NCI-H1092 treated with DMSO at 0.1 percent for 48 hours (cell line): ENCODE data around the gene ADAMTS12.
"Not testable (repeated sequence)": the region's sequence is repeated elsewhere in the genome, so short reads cannot be mapped to it uniquely, and the experiment has no call there.

Experiments
- DNase-seq: peaks from one replicate; lab custom pipeline; 2025; lab: John Stamatoyannopoulos, UW

Gene ADAMTS12

DNA sequence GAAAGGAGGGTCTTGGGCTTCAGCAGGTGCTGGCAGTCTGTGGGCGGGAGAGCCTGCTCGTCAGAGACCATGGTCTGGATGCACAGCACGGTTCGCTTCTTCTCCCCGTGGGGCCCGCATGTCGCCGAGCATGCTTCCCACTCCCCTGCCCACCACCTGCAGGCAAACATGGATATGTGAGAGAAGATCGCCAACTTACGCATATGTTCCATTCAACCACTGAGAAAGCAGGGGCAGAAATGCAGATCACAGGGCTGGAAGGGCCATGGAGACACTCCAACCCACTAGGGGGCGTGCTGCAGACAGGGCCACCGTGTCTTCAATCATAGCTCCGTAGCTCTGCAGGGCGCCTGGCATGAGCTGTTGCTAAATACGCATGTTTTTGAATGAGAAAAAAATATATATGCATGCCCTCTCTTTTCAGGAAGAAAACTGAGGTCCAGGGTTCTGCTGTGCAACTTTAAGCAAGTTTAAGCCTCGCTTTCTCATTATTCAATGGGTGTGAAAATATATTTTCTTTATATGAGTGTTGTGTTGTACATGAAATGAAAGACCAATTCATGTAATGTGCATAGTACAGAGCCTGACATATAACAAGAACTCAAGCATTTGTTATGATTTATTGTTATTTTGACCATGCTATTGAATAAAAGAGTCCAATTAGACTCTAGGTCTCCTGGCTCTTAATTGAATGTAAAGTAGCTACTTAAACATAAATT is 303.0 kb downstream of the ADAMTS12 start:
- no peak for DNase-seq

DNA sequence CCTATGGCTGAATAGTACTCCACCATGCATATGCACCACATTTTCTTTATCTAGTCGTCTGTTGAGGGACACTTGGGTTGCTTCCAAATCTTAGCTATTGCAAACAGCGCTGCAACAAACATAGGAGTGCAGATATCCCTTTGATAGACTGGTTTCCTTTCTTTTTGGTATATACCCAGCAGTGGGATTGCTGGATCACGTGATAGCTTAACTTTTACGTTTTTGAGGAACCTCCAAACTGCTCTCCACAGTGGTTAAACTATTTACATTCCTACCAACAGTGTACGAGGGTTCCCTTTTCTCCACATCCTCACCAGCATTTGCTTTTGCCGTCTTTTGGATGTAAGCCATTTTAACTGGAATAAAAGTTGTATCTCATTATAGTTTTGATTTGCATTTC is 308.5 kb downstream of the ADAMTS12 start:
- no peak for DNase-seq

DNA sequence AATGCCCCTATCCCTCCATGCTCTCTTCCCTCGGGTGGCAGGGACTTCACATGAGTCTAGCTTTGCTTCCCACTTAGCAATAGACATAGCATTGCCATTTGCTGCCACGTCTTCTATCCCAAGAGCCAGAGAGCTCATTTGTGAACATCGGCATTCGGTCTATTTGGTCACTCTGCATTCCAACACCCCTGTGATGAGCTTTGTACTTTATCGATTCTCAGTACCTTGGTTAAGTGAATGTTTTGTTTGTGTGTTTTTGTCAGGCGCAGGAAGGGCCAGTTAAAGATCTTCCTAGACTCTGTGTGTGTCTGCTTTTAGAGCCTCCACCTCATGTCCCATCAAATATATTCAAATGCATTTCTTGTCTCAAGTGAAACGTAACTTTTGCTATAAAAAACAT is 309.4 kb downstream of the ADAMTS12 start:
- no peak for DNase-seq

DNA sequence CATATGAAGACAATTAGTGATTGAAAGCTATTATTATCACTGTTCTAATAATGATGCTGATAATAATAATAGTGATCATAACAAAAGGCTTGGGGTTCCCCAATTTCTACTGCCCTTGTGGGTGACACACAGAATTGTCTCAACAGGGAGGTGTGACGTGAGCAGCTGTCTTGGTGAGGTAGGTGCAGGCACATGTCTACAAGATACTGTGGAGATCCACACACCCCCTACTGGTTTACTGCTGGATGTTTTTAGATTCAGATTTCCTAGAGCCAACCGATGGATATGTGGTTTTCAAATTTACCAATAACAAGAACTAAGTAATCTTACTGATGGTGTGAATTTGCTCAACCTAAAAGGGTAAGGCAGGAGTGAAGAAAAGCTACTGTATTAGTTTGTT is 312.0 kb downstream of the ADAMTS12 start:
- DNase-seq = no peak

DNA sequence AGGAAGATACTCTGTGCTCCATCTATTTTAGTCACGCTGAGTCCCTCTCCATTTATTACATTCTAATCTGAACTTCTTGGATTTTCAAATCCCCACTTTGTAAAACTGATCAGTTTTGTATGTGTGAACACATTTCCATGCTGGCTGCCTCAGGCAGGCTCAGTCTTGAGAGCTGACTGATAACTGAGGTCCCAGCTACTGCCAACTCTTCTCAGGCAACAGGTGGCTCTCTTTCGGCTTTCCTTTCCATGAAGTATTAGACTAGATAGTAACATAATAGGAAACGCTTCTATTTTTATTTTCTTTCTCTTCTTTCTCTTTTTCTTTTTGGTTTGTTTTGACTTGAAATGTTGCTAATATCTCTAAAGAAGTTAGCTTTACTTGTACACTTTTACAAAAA is 312.6 kb downstream of the ADAMTS12 start:
- no peak for DNase-seq

DNA sequence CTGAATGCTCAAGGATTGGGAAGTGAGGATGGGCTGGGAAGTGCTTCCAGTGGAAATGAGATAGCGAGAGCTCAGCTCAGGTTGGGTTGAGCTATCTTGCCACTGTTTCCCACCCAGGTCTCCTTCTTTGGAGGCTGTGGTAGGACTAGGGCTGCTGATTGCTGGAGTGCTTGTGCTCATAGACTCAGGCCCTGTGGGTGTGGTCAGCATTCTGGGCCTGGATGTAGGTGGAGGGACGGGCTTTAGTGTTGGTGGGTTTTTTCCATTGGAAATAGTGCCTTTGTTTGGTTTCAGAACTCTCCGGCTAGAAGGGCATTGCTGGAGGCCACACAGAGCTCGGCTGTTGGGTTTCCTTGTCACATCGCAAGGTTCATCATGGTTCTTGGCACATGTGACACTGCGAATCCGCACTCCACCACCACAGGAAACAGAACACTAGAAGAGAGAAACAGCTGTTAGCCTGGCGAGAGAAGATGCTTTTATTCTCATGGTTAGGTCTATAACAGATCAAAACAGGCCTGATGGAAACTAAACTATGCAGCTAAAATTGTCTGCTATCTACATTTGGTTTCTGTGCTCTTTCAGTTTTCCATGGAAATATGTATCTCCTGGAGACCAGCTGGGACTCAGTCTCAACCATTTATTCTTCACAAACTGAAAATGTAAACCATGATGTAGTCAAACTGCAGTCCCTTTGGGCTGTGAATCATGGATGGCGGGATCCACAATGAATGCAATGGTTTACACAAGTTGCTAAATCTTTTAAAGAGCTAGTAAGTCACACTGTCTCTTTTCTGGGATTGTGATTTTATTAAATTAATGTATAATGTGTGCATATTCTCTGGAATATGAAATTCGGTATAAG is 314.8 kb downstream of the ADAMTS12 start:
- DNase-seq = no peak

DNA sequence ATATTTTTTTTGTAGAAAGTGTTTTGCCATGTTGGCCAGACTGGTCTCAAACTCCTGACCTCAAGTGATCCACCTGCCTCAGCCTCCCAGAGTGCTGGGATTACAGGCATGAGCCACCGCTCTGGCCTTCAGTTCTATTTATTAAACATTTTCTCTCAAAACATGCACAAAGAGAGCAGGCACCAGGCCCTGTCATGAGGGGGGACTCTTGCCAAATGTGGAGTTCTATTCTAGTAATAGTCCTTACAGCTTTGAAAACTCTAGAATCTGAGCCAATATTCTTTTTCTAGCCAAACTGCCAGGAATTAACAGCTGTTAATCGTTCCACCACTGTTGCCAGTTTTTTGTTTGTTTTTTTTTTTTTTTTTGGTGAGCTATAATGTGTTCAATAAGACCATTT is 326.5 kb downstream of the ADAMTS12 start:
- DNase-seq = no peak

DNA sequence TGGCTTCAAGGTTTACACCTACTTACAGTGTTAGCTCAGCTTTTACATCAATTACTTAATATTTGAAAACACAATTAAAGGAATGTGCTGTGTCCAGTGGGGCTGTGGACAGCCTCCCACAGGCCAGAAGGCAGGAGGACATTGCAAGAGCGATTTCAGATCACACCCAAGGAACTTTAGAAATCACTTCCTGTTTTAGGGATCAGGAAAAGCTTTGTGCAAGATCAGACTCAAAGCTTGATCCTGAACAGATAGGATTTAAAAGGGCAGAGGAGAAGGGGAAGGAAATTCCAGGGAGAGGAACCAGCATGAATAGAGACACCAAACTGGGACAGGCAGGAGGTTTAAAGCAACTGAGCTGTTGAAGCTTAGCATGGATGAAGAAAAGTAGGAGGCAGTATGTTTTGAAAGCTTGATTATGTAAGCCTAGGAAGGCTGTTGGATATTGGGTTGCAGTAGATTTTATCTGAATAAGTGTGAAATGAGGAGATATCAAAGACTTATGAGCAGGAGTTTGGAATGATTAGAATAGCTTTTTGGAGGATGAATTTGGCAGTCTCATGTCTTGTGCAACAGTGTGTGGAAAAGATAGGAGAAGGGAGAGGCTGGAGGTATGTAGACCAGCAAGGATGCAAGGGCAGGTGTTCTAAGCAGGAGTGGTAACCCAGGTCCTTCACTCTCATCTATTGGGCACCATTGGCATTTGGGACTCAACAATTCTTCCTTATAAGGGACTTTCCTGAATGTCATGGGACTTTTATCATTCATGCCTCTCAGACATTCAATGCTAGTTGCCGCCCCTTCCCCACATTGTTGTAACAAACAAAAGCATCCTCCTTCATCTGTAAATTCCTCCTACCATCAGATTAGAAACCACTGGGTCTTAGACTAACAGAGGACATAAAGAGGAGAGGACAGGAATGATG is 327.5 kb downstream of the ADAMTS12 start:
- DNase-seq = no peak

DNA sequence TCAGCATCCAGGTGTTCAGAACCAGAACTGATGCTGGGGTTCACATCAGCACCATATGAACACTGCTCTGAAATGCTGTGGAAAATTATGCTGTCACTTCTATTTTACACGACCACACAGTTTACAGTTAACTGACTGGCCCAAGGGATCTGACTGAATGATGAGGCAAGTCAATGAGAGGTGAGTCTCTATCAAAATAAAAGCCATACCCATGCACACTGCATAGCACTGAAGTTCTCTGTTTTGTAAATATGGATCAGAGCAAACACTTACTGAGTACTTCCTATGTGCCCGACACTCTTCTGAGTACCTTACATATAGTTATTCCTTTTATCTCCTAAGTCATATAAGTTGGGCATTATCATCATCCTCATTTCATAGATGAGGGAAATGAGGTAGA is 328.3 kb downstream of the ADAMTS12 start:
- DNase-seq = no peak

DNA sequence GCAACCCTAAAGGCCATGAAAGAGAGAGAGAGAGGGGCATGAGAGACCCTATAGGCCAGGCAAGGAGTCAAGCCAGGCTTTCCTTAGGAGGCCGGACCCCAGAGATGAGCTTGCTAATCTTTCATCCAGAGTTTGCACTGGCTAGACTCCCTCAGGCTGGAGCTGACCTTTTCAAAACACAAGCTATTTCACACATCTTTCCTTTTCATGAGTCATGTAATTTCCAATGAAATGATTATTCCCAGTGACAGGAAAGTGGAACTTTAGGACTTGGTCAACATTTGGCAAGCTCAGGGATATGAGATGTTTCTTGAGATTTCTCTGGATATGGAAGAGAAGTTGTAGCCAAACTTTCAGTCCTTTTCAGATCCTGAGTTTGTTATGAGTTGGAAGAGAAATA is 333.3 kb downstream of the ADAMTS12 start:
- DNase-seq = no peak

DNA sequence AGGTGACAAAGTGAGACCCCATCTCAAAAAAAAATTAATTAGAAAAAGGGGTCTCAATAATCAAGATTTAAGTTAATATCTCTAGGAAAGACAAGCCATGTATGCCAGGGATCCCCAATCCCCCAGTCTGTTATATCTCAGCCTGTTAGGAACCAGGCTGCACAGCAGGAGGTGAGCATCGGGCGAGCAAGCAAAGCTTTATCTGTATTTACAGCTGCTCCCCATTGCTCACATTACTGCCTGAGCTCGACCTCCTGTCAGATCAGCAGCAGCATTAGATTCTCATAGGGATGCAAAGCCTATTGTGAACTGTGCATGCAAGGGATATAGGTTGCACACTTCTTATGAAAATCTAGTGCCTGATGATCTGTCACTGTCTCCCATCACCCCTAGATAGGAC is 334.2 kb downstream of the ADAMTS12 start:
- no peak for DNase-seq

DNA sequence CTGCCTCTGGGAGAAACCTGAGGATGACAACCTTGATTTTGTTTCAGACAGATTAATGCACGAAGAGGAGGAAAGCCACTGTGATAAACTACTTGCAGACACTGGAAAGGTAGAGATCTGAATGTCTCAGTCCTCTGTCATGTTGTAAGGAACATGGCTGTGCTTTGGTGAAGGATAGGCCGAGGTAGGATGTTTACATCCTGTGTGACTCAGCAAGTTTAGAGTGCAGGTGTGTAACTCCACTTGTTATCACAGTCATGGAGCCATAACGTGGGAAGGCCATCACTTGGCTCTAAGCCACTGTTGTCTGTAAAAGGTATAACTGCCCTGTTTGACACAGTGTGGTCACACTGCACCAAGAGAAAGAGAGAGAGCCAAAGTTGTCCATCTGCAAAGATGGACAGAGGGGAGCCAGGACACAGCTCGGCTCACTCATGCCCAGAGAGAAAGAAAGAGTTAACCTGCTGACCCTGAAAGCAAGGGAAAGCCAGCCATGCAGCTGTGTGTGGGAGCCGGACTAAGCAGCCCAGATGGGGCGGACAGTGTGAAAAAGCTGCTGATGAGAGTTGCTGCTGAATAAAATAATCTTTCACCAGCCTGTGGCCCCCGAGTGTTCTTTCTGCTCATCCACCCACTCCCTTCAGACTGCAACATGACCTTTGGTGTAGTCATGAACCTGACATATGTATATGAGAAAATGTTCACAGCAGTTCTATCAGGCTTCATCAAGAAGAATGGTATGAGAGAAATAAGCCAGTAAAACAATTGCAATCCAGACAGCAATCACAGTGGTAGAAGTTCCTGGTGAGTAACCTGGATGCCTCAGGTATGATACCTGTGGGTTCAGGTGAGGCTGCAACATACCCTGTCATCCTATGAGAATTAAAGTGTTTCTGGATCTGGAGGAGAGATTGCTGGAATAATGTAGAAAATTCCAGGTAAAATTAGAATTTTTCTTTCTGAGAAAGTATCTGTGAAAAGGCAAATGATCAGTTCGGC is 335.2 kb downstream of the ADAMTS12 start:
- DNase-seq = no peak

DNA sequence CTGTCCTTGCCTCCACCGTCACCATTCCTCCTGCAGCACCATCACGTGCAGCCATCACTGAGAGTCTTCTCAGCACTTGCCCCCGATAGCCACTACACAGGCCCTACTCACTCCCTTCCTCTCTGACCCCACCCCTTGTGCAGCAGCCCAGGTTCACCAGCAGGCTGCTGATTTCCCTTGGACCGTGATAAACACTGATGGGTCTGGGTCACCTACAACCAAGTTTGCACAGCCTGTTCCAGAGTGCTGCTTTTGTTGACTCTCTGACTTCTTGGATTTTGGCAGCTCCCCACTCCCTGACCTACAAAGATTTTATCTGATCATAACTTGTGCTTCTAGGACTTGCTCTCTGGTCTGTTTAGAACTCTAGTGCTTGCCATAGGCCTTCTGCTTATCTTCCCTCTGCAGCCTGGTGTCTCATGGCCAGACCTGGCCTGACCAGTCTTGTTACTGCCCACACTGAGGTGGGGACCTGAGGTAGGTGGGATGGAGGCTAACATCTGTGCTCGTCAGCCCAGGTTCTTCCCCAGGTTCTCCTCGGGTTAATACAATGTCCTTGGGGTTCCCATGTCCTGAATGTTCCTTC is 341.7 kb downstream of the ADAMTS12 start:
- no peak for DNase-seq

DNA sequence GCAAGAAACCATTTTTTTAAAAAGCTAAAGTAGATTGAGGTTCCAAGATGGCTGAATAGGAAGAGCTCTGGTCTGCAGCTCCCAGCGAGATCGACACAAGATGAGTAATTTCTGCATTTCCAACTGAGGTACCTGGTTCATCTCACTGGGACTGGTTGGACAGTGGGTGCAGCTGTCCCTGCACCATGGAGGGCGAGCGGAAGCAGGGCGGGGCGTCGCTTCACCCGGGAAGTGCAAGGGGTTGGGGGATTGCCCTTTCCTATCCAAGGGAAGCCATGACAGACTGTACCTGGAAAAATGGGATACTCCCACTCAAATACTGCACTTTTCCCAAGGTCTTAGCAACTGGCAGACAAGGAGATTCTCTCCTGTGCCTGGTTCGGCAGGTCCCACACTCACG is 352.0 kb downstream of the ADAMTS12 start:
- not testable (repeated sequence) for DNase-seq

DNA sequence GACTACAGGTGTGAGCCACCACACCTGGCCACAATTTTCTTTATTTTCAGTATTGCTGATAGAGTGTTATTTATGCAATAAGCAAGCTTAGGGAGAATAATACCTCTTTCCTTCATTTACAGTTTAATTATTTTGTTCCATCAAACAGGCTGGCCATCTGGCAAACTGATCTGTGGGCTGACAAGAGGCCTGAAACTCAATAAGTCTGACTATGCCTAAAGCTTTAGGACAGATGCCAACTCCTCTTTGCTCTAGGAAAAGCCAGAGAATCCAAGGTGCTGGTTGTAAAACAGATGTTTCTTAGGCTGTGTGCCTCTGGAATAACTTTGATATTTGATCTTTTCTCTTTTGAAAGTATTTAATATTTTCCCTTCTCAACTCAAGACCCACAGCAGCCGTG is 352.6 kb downstream of the ADAMTS12 start:
- no peak for DNase-seq

DNA sequence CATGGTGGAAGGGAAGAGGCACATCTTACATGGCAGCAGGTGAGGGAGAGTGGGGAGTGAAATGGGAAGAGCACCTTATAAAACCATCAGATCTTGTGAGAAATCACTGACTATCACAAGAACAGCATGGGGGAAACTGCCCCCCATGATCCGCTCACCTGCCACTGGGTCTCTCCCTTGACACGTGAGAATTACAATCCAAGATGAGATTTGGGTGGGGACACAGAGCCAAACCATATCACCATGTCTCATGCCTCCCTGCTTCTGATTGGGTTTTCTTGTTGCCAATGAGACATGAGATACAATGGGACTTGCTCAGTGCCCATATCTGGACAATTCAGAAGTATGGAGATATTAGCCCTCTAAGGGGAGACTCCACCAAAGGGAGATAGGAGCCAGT is 353.6 kb downstream of the ADAMTS12 start:
- DNase-seq = no peak

DNA sequence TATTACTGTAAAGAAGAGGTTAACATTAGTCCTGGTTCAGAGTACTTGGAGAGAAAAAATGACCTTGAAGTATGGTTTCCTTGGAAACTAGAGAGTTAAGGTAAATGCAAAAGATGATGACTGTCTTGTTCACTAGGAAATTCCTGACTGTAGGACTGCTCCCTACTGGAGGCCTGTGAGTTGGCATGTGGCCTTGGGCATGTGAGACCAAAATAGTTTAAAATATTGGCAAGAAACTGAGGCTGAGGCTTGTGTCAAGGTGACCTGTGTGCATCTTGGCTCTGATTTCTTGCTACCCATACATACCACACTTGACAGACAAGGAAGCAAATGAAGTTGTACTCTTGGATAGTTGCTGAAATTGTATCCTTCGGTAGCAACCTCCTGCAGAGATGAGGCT is 354.6 kb downstream of the ADAMTS12 start:
- DNase-seq = no peak

DNA sequence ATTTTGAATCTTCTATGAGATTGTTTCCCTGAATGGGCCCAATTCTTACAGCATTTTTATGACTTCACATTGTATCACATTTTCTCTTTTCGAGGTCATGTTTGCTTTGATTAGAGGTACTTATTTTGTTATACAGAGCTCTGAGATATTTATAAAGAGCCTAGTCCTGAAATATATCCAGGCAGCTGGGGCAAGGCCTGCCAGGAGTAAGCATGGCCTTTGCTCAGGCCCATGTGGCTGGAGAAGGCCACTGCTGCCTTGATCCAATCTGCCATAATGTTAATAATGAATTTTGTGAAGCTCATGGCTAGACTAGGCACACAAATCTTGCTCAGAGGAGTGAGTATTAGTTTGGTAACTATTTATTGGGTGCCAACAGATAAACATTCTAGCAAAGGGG is 355.0 kb downstream of the ADAMTS12 start:
- no peak for DNase-seq

DNA sequence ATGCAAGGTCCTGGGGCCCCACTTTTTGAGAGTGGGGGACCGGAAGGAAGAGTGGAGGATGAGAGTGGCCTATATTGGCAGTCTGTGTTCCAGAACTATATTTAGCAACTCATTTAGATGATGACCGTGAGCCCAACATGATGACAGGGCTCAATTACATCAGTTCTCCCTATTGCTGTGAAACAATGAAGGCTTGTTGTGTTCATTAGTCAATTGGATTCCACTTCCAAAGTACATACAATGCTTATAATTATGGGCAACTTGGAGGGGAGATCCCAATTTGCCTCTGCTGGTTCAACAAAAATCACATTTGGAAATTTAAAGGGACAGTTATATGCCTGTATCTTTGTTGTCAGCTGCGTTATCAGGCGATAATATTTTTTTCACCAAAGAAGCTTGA is 360.0 kb downstream of the ADAMTS12 start:
- DNase-seq = no peak

DNA sequence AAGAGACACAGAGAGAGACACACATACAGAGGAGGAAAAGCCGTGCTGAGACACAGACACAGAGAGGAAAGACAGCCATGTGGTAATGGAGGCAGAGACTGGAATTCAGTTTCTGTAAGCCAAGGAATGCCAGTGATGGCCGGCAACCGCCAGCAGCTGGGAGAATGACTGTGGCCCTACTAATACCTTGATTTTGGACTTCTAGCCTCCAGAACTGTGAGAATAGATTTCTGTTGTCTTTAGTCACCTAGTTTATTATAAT is 360.8 kb downstream of the ADAMTS12 start:
- DNase-seq = no peak
